Small intestine (tissue), 7 donors: ENCODE results near the gene TMEM154. TPM values are rescaled to one million over a fixed set of nuclear protein-coding genes. Genes with fewer than 3 reads are reported as not detected.

Source experiments
- DNase-seq, 2 donors: peaks; one replicate each; pipeline versions ENCODE4 v3.0.0 to v3.0.0-alpha.2; 2013
- FAIRE-seq: peaks from 2 replicates; lab custom pipeline; 2012; peaks lifted over from hg19 to GRCh38; lab: Jason Lieb, UNC
- H3K27ac ChIP-seq, 3 donors: one replicate each; pipeline ENCODE4 v1.5.1; 2013; ENCODE audit warnings: low read length in 2 of 3, mild to moderate bottlenecking in 2 of 3, control low read depth in 1 of 3, inconsistent platforms in 1 of 3, low read depth in 1 of 3, moderate library complexity in 1 of 3
- H3K27me3 ChIP-seq, 3 donors: one replicate each; pipeline ENCODE4 v1.6.1; 2013; ENCODE audit warnings: low read length in 3 of 3, inconsistent platforms in 1 of 3; ENCODE audit not compliant: control insufficient read depth in 3 of 3, insufficient read depth in 3 of 3
- H3K36me3 ChIP-seq, 3 donors: one replicate each; pipeline ENCODE4 v1.6.1; 2013; ENCODE audit warnings: low read length in 3 of 3, inconsistent platforms in 1 of 3, low read depth in 1 of 3, mild to moderate bottlenecking in 1 of 3, moderate library complexity in 1 of 3; ENCODE audit not compliant: control insufficient read depth in 3 of 3, insufficient read depth in 2 of 3
- H3K4me1 ChIP-seq, 3 donors: one replicate each; pipeline ENCODE4 v1.6.1; 2013; ENCODE audit warnings: low read length in 2 of 3, inconsistent platforms in 1 of 3, low read depth in 1 of 3, mild to moderate bottlenecking in 1 of 3, moderate library complexity in 1 of 3; ENCODE audit not compliant: control insufficient read depth in 3 of 3, insufficient read depth in 2 of 3
- H3K4me3 ChIP-seq, 3 donors: one replicate each; pipeline ENCODE4 v1.5.1; 2013; ENCODE audit warnings: low read length in 3 of 3, control low read depth in 1 of 3, inconsistent platforms in 1 of 3, low read depth in 1 of 3, mild to moderate bottlenecking in 1 of 3, moderate library complexity in 1 of 3
- H3K9me3 ChIP-seq, 2 donors: one replicate each; pipeline ENCODE4 v1.6.1; 2013; ENCODE audit warnings: low read depth in 1 of 2, low read length in 1 of 2; ENCODE audit not compliant: control insufficient read depth in 2 of 2, insufficient read depth in 1 of 2
- WGBS, 3 donors: extraction: QIAGEN DNeasy Blood & Tissue Kit; methylation state at CpG; one replicate each; pipeline ENCODE4 v1.1.7; 2013; 5-methylcytosine and 5-hydroxymethylcytosine counted together
- polyA plus RNA-seq, 4 donors: library from polyadenylated mRNA; stranded (reverse) in 3 of 4; unstranded in 1 of 4; fragments of 200-250 nt in 3 of 4; fragments of 120-200 nt in 1 of 4; gene quantifications; one replicate each; pipeline versions ENCODE4 v1.2.1 to v1.2.3, GENCODE V29; 2013
- donor health status: healthy with polysubstance abuse.
- donor health status: control.
- donor health status: control.
- donor health status: Bipolar disorder and iron deficiency.
- donor health status: healthy.

The TMEM154 gene
- polyA plus RNA-seq, 4 donors, result under 0.01 to 3.8 (median 0.91) TPM

DNA sequence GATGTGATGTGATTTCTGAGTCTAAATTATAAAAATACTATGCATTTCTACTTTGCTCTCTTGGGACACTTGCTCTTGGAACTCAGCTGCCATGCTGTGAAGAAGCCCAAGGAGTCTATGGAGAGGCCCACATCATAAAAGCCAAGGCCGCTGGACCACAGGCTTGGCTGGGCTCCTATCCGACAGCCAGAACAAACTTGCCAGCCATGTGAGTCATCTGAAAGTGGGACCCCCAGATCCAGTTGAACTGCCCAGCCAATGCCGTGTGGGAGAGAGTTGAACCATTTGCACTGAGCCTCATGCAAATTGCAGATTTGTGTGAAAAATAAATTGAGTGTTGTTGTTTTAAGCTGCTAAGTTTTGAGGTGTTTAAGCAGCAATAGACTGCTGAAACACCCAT lies 60.2 kb downstream of the TMEM154 start:
- no peak for FAIRE-seq
- no peaks in the 10 kb centered on the region for H3K36me3 ChIP-seq
- no peak overlapping the region for H3K4me3 ChIP-seq
- no peak overlapping the region for H3K27ac ChIP-seq
- no peaks in the 10 kb centered on the region for H3K27me3 ChIP-seq
- no peaks in the 10 kb centered on the region for H3K9me3 ChIP-seq
- DNase-seq, result no peak
- no peaks in the 10 kb centered on the region for H3K4me1 ChIP-seq
- 95% methylated on average over 3 of the region's 3 CpGs for WGBS, 3 donors

DNA sequence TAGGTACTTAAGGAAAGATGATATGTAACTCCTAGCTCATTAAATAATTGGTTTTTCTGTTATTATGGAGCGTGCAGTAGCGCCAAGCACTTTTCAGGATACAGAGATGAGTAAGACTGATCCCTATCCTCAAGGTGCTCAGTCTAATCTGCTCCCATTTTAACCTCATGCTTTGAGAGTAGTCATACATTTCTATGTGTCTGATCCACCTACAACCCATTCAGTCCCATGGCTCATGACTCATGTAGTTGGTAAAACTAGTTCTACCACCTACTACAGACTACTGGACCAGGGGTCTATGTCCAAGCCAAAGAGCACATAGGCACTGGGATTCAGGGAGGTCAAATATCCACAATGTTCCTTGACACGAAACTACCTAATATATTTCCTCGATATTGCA lies 60.8 kb downstream of the TMEM154 start:
- WGBS, 3 donors, result 93 to 96% (median 95%) methylated on average over 4 of the region's 4 CpGs

DNA sequence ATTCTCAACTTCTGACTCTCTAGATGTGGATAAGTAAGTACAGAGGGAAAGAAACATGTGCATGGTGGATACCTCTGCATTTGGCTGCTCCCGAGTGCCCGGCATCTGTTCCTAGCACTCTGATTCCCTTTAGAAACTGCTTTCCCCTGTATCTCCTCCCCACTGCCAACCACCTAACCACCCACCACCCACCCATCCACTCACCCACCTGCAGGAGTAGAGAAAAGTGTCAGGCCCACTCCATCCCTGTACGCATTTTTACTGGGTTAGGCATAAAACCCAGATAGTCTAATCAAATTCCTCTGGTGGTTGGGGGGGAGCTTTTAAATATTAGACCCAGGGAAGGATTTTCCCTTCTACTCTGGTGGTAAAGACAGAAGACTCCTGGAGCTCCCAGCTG lies 63.0 kb downstream of the TMEM154 start:
- H3K4me1 ChIP-seq, result no peaks in the 10 kb centered on the region
- 94 to 96% (median 96%) methylated on average over 3 of the region's 3 CpGs for WGBS, 3 donors
- FAIRE-seq, result no peak

More for the DNA sequence above, 60.8 kb downstream of the TMEM154 start:
- no peak for FAIRE-seq
- Histone ChIP-seq H3K4me1 (no peaks in the 10 kb centered on the region), H3K9me3 (no peaks in the 10 kb centered on the region), H3K27ac (no peak overlapping the region), H3K27me3 (no peaks in the 10 kb centered on the region), H3K36me3 (no peaks in the 10 kb centered on the region), H3K4me3 (no peak overlapping the region)
- no peak for DNase-seq

DNA sequence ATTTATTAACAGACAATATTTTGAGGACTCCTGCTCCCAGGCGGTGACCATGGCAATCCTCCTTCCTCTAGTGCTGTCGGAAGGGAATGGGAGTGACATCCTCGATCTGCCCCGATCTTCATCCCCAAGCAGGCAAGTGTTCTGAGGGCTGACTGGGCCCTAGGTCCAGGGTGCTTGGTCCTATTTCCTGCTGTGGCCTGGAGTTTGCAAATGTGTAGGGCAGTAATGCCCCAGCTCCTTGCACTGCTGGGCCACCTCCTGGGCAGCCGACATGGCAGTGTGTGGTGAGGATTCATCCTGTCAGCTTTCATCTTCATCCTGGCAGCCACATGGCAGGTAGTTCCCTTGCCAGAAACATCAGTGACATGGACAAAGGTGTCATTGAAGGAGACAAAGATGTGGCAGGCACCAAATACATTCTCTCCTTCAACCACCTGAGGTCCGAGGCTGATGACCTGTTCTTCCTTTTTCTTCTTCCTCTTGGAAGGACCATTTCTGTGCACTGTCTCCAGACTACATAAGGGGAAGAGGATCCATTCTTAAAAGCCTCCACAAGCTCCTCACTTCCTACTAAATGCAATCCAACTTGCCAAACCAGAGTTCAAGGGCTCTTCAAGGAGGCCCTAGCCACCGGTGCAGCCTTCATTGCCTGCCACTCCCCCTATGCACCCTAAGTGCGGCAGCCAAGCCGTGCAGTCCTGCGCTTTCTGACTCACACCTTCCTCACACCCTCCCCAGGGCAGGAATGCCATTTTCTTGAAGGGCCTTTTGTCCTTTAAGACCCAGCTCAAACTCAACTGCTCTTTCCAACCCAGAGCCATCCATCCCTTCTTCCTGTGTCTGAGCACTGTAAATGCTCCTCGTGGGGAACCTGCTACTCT lies 65.7 kb downstream of the TMEM154 start:
- Histone ChIP-seq H3K4me3 (no peak overlapping the region), H3K36me3 (no peaks in the 10 kb centered on the region), H3K27me3 (no peaks in the 10 kb centered on the region), H3K4me1 (no peaks in the 10 kb centered on the region), H3K9me3 (no peaks in the 10 kb centered on the region), H3K27ac (no peak overlapping the region)
- 85 to 86% (median 86%) methylated on average over 11 of the region's 11 CpGs for WGBS, 3 donors
- FAIRE-seq (no peak), DNase-seq (no peak)

More for the DNA sequence above, 63.0 kb downstream of the TMEM154 start:
- H3K27me3 ChIP-seq, result no peaks in the 10 kb centered on the region
- no peaks in the 10 kb centered on the region for H3K36me3 ChIP-seq
- H3K4me3 ChIP-seq, result no peak overlapping the region
- no peak overlapping the region for H3K27ac ChIP-seq
- no peak for DNase-seq
- H3K9me3 ChIP-seq, result no peaks in the 10 kb centered on the region

DNA sequence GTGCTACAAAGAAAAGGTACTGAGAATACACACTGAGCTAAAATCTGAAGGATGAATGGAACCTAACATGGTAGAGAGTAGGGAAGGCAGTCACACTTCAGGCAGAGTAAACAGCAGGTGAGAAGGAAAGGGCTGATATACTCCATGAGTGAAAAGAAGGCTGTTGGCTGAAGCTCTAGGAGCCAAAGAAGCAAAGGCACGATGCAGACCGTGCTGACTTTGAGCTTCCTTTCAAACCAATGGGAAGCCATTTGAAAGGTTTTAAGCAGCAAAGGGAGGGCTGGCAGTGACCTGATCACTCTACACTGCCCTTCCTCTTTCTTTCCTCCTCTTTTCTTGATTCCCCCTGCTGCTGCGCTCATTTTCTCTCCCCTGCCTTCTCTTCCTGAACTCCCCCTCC lies 66.4 kb downstream of the TMEM154 start:
- Histone ChIP-seq H3K4me3 (no peak overlapping the region), H3K9me3 (no peaks in the 10 kb centered on the region), H3K27ac (no peak overlapping the region), H3K27me3 (no peaks in the 10 kb centered on the region), H3K36me3 (no peaks in the 10 kb centered on the region), H3K4me1 (no peaks in the 10 kb centered on the region)
- DNase-seq (no peak), FAIRE-seq (no peak)
- WGBS, 3 donors, result 63 to 75% (median 65%) methylated on average over 3 of the region's 3 CpGs

DNA sequence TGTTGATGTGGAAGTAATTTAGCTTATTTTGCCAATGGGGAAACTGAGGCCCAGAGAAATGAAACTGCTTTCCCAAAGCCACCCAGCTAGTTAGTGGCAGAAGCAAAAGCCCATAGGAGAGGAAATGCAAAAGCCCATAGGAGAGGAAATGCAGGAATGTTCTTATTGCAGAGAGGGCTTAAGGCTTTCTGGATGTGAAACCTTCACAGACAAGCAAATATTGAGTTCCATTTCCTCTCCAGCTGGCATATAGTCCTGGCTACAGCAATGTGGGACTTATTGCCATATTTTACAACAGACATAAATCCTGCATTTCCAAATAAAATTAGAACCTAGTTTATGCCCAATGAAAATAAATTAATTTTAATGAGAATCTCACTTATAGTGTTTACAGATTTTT lies 69.7 kb downstream of the TMEM154 start:
- DNase-seq, result no peak
- H3K4me1 ChIP-seq, result no peaks in the 10 kb centered on the region
- H3K27ac ChIP-seq, result no peak overlapping the region
- H3K27me3 ChIP-seq, result peaks cover 0 to 3% (median 0%) of the 10 kb centered on the region in 3 donors
- no peak overlapping the region for H3K4me3 ChIP-seq
- H3K36me3 ChIP-seq, result no peaks in the 10 kb centered on the region
- H3K9me3 ChIP-seq, result no peaks in the 10 kb centered on the region
- FAIRE-seq, result no peak

DNA sequence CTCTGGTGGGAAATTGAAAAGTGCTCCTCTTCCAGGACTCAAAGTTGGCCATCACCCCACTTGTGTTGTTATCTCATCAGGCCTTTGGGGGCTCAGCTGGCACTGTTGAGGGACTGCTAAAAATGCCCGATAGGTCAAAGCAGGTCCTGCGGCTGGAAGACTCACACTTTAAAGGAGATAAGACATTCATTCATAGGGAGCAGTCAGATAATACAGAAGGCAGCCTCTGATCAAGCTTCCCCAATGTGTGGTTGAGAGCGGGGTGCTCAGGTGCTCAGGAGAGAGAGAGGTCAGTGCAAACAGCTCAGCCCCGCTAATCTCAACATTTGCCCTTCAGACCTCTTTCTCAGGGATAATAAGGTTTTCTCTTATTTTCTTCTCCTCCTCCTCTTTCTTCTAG lies 70.3 kb downstream of the TMEM154 start:
- Histone ChIP-seq H3K4me1 (no peaks in the 10 kb centered on the region), H3K36me3 (no peaks in the 10 kb centered on the region), H3K27me3 (peaks cover 0 to 3% (median 0%) of the 10 kb centered on the region in 3 donors), H3K9me3 (no peaks in the 10 kb centered on the region), H3K27ac (no peak overlapping the region), H3K4me3 (no peak overlapping the region)
- FAIRE-seq (no peak), DNase-seq (no peak)
- WGBS, 3 donors, result 88 to 93% (median 90%) methylated on average over 4 of the region's 4 CpGs

DNA sequence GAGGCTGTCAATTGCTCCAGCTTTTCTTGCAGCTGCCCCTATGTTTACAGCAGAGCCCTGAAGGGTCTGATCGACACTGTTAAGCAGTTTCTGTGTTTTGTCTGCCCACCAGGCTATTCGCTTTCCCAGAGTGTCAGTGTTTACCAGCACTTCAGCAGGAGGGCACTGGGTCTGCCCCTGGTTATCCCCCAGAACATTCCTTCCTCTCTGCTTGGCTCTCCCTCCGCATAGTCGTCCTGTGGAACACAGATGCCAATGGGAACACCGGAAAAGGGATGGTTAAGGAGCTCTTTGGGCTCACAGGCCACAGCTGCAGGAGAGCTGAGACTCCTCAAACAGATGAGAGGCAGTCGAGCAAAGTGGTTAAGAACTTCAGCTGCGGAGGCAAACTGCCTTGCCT lies 72.6 kb downstream of the TMEM154 start:
- WGBS, 3 donors, result 50 to 70% (median 66%) methylated on average over 7 of the region's 7 CpGs
- Histone ChIP-seq H3K36me3 (no peaks in the 10 kb centered on the region), H3K27ac (no peak overlapping the region), H3K27me3 (peaks cover 0 to 3% (median 0%) of the 10 kb centered on the region in 3 donors), H3K9me3 (no peaks in the 10 kb centered on the region), H3K4me1 (no peaks in the 10 kb centered on the region), H3K4me3 (no peak overlapping the region)
- no peak for DNase-seq
- no peak for FAIRE-seq
